ENCODE data around the gene TES. TPM values are rescaled to one million over a fixed set of nuclear protein-coding genes. Genes with fewer than 3 reads are reported as not detected.
"Not testable (repeated sequence)": the region's sequence is repeated elsewhere in the genome, so short reads cannot be mapped to it uniquely, and the experiment has no call there.

Gene TES
- 104 and 107 TPM in 2 replicates for total RNA-seq

DNA sequence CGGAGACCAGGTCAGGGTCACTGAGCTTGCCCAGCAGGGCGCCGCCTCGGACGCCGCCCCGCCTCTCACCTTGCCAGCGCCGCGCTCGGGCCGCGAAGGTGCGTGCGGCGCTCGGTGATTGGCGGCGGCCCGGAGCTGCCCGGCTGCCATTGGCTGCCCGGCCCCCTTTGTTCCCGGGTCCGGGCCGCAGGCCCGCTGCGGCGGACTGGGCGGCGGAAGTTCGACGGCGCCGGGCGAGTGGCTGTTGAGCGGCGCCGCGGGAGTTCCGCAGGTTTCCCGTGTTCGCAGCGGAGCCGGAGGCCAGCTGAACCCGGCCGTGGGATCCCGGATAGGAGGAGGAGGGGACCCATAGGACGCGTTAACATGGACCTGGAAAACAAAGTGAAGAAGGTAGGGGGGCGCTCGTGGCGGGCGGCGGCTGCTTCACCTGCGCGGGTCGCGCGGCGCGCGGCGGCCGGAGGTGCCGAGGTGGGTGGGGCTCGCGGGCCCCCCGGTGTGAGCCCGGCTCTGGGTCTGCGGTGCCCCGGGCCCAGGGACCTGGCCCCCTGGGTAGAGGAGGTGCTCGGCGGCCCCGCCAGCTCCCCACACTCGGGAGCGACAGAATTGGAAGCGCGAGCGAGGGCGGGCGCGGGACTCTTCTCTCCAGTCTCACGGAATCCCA, at the start of gene TES:
Gene TES, plus strand, starts transcription at position 195 of the 661 bp plus-strand sequence. Its CDS starts 169 bp downstream, at position 364.
- intact Hi-C loops (cut with micrococcal nuclease): loop anchor here (1.0 to 5.0 kb wide), 12 partner anchors 9 to 1972 kb away; partner anchors contain the start of genes CAPZA2, LSM8, MDFIC and ST7

DNA sequence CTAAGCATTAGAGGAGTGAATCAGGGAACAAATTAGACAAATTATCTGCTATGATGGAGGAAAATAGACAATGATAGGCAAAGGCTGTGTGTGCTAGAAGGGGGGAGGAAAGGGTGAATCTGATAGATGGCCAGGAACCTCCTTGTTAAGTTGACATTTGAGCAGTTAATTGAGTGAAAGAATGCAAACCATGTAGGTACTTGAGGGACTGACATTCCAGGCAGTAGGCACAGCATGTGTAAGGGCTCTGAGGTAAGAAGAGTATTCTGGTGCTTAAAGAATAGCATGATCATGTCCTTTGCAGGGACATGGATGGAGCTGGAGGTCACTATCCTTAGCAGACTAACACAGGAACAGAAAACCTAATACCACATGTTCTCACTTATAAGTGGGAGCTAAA, 48.6 kb upstream of the TES start:
- intact Hi-C loops (cut with micrococcal nuclease): no loop called here

DNA sequence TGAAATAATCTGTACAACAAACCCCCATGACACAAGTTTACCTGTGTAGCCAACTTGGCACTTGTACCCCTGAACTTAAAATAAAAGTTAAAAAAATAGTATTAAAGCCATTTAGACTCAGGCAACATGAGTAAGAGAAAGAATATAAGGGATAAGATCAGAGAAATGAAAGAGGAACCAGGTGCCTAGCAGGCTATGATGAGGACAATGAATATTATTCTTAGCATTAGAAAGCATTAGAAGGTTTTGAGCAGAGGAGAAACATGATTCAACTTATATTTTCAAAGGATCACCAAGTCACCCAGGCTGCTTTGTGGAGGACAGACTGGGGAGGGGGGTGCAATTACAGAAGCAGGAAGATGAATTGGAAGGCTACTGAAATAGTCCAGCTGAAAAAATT, 48.1 kb upstream of the TES start:
- intact Hi-C loops (cut with micrococcal nuclease): no loop called here

DNA sequence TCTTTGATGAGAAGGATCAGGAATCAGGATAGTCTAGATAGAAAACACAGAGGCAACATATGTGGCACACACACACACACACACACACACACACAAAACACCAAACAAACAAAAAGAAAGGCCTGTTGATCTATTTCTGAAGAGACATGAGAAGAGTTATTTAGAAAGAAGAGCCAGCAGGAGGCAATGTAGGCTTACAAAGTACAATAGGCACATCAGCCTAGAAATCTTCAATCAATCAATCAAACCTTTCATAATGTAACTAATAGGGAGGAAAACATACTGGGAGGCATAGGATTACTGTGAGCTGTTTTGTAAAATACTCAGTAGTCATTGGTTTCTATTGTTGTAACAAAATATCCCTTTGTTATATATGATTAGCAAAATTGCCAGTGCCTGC, 47.3 kb upstream of the TES start:
- intact Hi-C loops (cut with micrococcal nuclease): no loop called here

GRCh38 chr7:116164552-116165306, 45.6 kb upstream of the TES start:
- intact Hi-C loops (cut with micrococcal nuclease): no loop called here

DNA sequence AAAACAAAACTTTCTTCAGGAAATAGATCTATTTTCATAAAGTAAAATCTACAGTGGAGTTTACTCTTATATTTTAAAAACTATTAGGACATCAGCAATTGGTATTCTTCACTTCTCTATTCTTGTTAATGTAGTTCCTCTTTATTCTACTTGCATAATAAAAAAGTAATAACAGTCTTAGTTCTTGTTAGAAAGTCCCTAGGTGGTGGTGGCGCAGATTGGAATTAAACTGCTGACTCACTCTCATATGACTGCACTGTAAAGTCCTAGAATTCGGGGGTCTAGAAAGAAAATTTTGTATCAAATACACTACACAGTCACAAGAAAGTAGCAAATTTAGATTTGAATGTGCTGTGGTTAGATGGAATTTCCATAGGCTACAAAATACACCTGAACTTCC, 44.6 kb upstream of the TES start:
- intact Hi-C loops (cut with micrococcal nuclease): no loop called here

DNA sequence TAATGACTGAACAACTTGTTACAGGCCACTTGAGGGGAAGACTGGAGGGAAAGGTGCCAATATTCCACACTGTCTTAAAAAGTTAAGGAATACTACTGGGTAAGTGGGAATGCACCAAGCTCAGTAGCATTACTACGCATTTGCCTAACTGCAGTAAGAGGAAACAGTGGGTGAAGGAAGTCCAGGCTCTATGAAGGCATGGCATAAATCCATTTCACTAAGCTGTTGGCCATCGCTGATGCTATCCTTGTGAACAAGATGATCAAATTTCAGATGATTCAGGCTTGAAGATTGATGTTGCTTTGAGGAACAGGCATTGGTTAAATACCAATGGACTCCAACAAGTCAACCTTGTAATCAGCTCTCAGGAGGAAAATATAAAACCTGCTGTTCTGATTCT, 44.2 kb upstream of the TES start:
- intact Hi-C loops (cut with micrococcal nuclease): no loop called here

DNA sequence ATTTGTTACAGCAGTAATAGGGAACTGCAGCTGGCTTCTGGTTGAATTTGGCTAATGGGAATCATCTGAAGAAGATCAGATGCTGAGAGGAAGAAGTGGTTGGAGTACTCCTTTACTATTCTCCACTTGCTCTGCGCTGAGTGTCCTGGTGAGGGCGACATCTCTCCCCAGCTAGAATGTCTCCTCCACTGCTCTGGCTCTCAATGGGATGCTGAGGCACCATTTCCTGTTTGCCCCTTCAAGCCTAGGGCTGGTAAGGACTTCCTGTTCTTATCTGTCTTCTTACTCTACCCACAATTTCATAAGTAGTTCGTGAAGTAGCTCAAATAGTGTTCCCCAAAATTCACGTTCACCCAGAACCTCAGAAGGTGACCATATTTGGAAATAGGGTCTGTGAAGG, 43.2 kb upstream of the TES start:
- intact Hi-C loops (cut with micrococcal nuclease): no loop called here

DNA sequence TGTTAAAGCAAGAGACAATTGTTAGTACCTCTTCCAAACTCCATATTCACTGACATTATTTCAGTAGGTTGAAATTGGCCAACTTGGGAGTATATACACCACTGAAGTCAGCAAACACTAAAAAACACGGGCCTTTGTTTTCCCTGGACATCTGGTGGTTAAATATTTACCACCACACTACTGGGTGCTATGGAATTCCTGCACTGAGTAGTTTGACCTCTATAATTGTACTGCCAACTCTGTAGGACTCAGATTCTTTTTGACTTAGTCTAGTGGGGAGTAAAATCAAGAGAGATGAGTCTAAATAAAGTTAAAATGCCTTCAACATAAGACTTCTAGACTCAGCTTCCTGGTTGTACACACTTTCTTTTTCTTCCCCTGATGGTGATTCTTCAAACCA, 41.3 kb upstream of the TES start:
- intact Hi-C loops (cut with micrococcal nuclease): no loop called here

- intact Hi-C loops (cut with micrococcal nuclease): loop anchor here (5.0 kb wide), 1 partner anchor 172 kb away; no protein-coding TSS in a partner anchor
Observed at GRCh38 chr7:116170180-116170579, 40.2 kb upstream of the TES start.

DNA sequence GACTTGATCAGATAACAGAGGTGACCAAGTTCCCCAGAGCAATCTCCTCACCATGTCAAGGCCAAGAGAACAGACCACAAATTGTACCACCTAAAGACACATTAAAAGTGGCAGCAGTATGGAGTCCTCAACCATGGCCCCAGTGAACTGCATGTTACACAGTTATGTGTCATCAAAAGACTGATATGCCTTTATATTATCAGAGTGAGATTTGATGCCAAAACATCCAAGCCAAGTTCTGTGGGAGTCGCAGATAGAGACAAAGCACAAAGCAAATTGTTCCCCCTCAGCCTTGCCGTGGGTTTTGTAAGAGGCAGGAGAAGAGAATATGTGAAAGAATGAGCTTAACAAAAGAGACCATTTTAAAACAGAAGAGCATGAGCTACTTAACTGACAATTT, 39.2 kb upstream of the TES start:
- intact Hi-C loops (cut with micrococcal nuclease): loop anchor here (5.0 kb wide), 1 partner anchor 171 kb away; no protein-coding TSS in a partner anchor

DNA sequence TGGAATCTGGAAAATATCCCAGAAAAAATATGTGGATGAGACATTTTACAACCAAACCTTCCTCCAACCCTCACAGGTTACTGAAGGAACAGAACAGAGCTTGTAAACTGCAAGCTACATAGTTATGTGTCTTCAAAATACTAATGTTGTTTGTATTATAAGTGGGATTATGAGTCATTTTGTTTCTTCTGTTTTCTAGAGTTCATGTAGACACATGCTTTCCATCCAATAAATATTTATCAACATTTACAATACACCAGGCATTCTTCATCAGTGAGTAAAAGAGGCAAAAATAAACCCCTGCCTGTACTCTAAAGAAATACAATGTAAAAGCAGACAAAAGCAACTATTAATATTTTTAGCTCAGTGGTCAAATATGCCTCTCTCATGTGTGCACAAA, 38.0 kb upstream of the TES start:
- intact Hi-C loops (cut with micrococcal nuclease): loop anchor here (2.0 to 5.0 kb wide), 2 partner anchors 170 to 954 kb away; no protein-coding TSS in a partner anchor

DNA sequence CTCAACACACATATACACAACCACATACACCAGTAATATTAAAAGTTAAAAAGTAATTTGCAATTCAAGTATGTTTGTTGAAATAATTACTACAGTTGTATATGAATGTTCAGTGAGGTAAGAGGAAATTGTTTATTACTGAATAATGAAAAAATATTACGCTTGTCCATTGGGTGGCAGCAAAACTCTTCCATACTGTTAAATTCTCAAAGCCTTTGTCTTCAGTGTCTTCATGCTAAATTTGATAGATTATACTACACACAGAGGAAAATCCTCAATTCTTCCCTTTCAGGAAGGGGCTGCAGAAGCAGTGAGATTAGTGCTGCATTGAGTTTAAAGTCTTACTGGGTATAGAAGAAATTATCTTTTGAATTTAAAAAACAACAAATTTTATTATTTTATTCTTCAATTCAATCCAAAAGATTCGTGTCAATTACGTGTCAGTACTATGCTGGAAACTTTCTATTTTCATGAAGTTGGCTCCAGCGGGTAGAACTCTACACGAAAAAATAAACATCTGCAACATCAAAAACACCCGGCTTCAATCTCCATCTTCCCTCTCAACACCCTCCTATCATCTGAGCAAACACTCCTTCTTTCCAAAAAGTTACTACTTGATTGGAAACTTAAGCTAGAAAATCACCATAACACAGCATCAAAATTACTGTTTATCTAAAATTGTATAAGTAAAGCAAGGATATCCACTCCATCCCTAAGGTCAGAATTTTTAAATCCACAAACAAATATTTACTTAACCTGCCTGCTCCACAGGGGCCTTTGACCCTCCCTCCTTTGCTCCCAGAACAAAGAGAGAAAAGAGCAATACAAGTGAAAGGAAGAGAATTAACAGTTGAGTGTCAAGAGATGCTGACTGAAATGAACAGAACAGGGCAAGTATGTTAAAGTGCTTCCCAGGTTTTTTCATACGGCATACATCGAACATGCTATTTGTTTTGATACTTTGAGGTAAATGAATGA, 37.0 kb upstream of the TES start:
- intact Hi-C loops (cut with micrococcal nuclease): loop anchor here (1.0 to 5.0 kb wide), 8 partner anchors 35 to 953 kb away; no protein-coding TSS in a partner anchor

- intact Hi-C loops (cut with micrococcal nuclease): not testable (repeated sequence)
Observed at GRCh38 chr7:116175095-116175494, 35.2 kb upstream of the TES start.

GRCh38 chr7:116176226-116176625, 34.1 kb upstream of the TES start:
- intact Hi-C loops (cut with micrococcal nuclease): no loop called here

- intact Hi-C loops (cut with micrococcal nuclease): no loop called here
Observed at GRCh38 chr7:116177009-116177408, 33.3 kb upstream of the TES start.

DNA sequence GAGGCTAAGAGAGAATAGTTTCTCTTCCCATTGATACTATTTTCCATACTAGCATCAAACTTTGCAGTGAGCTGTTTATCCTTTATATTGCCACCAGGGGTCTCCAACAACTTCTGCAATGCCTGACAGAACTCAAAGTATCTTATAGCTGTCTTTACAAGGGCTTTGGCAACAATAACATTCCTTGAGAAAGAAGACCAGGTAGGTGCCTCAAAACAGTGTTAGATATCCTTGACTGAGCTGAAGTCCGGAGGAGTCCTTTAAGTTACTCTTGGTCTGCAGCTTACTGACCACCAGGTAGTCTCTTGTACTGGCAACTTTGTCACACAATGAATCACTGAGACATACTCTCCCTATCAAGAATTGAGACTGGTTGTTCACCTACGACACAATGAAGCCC, 30.0 kb upstream of the TES start:
- intact Hi-C loops (cut with micrococcal nuclease): loop anchor here (1.0 kb wide), 8 partner anchors 8 to 409 kb away; no protein-coding TSS in a partner anchor

- intact Hi-C loops (cut with micrococcal nuclease): no loop called here
Observed at GRCh38 chr7:116182023-116182422, 28.3 kb upstream of the TES start.

- intact Hi-C loops (cut with micrococcal nuclease): no loop called here
Observed at GRCh38 chr7:116185450-116185849, 24.9 kb upstream of the TES start.

DNA sequence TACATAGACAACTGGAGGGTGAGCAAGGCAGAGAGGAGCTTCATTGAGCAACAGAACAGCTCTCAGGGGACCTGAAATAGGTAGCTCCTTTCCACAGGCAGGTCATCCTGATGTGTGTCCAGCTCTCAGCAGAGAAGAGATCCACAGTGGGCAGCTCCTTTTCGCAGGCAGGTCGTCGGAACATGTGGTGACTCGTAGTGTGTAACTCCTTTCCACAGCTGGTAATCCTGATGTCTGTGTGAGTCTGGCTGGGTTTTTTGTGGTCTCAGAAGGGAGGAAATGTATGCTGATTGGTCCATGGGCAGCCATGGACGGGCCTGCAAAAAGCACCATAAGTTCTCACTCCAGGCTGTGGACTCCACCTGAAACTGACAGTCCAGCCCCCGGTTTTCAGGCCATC, 24.4 kb upstream of the TES start:
- intact Hi-C loops (cut with micrococcal nuclease): no loop called here

DNA sequence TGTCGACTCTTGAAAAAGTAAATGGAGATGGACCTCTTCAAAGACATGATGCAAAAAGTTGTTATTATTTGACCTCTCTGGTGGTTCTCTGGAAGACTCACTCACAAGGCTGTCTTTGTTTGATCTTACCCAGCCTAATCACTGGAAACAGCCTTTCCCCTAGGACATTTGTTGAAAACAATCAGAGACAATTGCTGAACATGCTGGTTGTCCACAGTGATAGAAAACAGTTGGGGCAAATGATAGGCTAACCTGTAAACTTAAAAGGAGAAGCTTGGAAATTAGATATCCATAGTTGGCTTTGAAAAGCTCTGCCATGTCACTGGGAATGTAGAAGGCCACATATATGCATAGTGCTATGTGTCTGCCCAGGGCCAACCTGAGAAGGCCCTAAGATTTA, 22.9 kb upstream of the TES start:
- intact Hi-C loops (cut with micrococcal nuclease): no loop called here

Data from T-helper 1 cell treated with Interleukin-12 subunit alpha and Interleukin-12 subunit beta and Interleukin-4 antibody, amounts not matched to agents 30 ng/mL and 1 ng/mL, for 36 hours (primary cell).